NCI-H748 (cell line): ENCODE results near the gene BRD9.
"Not testable (repeated sequence)": the region's sequence is repeated elsewhere in the genome, so short reads cannot be mapped to it uniquely, and the experiment has no call there.

ENCODE experiments used
- DNase-seq: peaks from one replicate; lab custom pipeline; 2025; ENCODE audit not compliant: unreplicated experiment; lab: John Stamatoyannopoulos, UW

Gene BRD9

DNA sequence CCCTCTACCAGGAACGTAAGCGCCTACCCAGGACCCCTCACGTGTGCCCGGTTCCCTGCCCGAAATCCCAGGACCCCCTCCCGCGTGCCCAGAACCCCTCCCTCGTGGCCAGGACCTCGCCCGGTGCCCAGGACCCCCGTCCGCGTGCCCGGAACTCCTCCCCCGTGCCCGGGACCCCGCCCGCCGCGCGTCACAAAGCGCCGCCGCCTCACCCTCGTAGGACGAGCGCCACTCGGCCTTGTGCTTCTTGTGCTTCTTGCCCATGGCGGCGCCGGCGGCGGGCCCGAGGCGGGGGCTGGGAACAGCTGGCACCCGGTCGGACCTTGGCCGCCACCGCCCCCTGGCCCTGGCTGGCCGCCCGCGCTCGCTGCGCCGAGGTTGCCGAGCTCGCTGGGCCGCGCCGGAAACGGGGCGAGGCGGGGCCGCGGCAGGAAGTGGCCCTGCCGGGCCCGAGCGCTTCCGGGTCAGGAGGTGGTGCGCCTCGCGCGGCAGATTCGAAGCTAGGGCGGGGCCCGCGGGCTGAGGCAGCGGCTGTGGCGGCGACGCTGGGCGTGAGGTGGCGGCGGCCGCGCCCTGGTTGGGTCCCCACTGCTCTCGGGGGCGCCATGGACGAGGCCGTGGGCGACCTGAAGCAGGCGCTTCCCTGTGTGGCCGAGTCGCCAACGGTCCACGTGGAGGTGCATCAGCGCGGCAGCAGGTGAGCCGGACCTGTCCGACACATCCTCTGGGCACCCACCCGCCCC, at the start of gene BRD9, which contains the start of gene TRIP13:
Gene BRD9 (minus strand): TSS at position 408 of the 743 bp plus-strand sequence. CDS start 144 bp downstream, at position 264.
Gene TRIP13 (plus strand): TSS at position 491 of the 743 bp plus-strand sequence. CDS start 115 bp downstream, at position 606.
- DNase-seq: peak; percentile 97

DNA sequence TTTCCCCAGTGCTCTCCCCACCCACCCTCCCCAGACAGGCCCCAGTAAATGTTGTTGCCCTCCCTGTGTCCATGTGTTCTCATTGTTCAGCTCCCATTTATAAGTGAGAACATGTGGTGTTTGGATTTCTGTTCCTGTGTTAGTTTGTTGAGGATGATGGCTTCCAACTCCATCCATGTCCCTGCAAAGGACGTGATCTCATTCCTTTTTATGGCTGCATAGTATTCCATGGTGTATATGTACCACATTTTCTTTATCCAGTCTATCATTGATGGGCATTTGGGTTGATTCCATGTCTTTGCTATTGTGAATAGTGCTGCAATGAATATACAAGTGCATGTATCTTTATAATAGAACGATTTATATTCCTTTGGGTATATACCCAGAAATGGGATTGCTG, 48.1 kb upstream of the BRD9 start:
- DNase-seq: not testable (repeated sequence)

DNA sequence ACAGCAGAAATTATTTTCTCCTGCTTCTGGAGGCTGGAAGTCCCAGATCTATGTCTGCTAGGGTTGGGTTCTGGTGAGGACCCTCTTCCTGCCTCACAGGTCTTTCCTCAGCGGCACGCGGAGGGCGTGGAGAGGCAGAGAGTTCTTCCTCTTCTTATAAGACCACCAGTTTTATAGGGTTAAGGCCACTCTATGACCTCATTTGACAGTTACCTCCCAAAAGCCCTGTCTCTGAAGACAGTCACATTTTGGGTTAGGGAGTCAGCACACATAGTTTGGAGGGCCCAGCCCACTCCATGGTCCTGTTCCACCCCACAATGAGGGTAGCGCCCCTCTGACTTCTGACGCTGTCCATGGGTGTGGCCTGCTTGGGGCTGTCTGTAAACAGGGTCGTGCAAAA, 46.8 kb upstream of the BRD9 start:
- DNase-seq: no peak

DNA sequence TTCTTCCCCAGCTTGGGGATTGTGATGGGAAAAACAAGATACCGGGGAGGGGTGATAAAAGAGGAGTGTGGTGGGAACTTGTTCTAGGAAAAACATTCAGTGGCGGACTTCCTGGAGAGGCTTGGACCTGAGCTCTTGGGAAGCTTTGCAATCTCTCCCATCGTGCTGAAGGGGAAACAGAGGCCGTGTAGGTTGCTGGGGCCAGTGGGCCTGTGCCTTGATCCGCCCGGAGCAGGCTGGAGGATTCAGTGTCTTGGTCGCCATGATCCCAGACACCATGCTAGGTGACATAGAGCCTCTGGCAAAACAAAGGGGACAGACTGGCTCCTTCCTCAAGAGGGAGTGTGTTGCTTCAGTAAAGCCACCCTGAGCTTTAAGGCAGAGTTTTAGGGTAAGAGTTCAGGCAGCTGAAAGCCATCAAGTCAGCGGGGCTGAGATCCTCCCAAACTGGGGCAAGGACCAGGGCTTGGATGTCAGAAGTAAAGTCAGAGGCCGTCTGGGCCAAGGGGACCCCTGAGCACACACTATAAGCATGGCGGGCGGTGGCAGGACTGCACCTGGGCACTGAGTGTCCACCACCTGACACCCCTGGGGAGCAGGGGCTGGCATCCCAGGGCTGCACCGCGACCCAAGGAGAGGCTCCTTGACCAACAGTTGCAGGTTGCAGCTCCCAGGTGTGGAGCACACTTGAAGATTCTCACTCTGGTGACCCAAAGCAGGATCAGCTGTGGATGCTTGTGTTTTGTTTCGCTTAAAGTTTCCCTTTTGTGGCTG, 44.7 kb upstream of the BRD9 start:
- no peak for DNase-seq

DNA sequence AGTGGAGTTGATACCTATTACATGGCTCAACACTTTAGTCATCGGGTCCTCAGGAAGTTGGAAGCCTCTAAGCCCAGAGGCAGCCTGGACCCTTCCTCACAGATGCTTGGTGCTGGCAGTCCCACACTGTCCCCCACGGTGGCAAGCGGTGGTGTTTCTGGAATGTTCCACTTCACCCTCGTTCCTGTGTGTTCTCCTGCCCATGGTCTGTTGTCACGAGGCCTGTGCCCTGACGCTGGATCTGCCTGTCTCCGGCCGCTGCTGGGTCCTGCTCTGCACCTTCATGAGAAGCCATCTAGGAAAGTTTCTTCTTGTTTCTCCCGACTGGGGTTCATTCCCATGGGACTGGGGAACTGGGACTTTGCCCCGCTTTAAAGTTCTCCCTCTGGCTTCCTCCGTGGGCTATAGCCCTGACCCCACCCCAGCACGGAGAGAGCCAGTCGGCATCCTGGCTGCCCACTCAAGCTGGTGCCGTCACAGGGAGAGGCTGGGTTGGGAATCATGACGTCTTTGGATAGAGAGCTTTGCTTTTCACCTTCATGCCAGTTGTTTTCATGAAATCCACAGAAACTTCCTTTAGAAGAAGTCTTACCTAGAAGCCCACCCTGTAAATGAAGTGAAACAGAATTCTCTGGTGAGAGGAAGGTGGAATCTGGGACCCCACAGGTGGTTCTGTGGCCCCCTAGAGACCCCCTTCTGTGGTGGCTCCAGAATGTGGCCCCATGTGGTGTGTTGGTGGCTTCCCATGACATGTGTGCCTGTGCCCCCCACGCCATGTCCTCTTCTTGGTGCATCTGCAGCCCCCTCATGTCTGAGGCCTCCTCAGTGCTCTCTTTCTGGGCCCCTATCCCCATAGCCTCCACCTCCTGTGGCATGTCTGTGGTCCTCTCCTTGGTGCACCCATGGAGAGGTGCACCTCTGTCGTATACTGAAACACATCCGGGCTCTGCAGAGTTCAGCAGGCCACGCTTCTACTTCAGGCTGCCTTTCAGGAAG, 43.8 kb upstream of the BRD9 start:
- no peak for DNase-seq

DNA sequence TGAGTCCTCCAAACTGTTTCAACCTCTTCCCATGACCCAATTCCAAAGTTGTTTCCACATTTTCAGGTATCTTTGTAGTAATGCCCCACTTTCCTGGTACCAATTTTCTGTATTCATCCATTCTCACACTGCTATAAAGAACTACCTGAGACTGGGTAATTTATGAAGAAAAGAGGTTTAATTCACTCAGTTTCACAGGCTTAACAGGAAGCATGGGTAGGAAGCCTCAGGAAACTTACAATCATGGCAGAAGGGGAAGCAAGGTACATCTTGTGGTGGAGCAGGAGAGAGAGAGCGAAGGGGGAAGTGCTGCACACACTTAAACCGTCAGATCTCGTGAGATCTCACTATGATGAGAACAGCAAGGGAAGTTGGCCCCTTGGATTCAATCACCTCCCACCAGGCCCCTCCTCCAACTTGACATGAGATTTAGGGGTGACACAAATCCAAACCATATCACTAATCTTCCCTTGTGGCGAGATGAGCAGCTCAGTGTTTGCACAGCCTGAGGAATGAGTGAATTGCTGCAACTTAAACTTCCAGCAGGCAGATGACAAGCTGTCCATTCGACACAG, 43.0 kb upstream of the BRD9 start:
- no peak for DNase-seq

GRCh38 chr5:934381-934967, 41.9 kb upstream of the BRD9 start:
- not testable (repeated sequence) for DNase-seq

- not testable (repeated sequence) for DNase-seq
These were observed 41.4 kb upstream of the BRD9 start for GRCh38 chr5:933951-934350.

DNA sequence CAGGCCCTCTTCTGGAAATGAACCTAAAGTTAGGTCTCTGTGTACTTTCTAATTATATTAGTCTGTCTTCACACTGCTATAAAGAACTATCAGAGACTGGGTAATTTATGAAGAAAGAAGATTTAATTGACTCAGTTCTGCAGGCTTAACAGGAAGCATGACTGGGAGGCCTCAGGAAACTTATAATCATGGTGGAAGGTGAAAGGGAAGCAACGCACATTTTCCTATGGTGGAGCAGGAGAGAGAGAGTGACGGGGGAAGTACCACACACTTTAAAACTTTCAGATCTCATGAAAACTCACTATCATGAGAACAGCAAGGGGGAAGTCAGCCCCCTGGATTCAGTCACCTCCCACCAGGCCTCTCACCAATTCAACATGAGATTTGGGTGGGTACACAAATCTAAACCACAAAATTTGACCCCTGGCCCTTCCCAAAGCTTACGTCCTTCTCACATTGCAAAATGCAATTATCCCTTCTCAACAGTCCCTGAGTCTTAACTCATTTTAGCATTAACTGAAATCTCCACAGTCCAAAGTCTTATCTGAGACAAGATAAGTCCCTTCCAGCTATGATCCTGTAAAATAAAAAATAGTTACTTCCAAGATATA, 40.8 kb upstream of the BRD9 start:
- DNase-seq: no peak

DNA sequence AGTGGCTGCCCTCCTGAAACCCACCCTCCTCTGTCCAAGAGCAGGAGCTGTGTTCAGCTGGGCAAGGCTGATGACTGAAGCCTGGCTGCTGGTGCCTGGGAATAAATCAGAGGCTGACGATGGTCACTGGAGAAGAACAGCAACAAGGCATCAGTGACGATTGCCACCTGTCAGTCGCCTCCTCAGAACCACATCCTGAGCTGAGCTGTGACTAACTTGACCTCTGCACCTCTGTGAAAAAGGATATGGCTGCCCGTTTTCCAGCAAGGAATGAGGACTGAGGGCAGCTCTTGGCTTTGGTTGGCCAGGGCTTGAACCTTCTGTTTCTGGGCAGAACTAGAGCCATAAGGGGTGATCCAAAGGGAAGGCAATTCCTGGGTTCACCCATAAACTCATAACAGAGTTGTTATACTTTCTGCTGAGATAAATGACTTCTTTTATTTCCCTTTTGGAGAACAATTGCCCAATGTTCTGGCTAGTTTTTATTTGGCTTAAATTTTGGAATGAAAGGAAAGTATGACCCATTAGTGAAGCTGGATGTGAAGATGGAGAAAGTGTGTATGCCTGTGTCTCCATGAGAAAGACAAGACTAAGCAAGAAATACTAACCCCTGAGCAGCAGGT, 40.1 kb upstream of the BRD9 start:
- DNase-seq: no peak

- DNase-seq: no peak
These were observed 39.6 kb upstream of the BRD9 start for GRCh38 chr5:932151-932627.

GRCh38 chr5:931570-932145, 39.1 kb upstream of the BRD9 start:
- no peak for DNase-seq

- no peak for DNase-seq
These were observed 38.3 kb upstream of the BRD9 start for GRCh38 chr5:930866-931265.

GRCh38 chr5:929596-929995, 37.0 kb upstream of the BRD9 start:
- no peak for DNase-seq

DNA sequence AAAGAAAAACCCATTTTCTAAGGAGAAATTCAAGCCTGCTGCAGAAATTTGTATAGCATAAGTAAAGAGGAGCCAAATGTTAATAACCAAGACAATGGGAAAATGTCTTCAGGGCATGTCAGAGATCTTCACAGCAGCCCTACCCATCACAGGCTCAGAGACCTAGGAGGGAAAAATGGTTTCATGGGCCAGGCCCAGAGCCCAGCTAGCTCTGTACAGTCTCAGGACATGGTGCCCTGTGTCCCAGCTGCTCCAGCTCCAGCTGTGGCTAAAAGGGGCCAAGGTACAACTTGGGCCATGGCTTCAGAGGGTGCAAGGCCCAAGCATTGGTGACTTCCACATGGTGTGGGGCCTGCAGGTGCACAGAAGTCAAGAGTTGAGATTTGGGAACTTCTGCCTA, 36.6 kb upstream of the BRD9 start:
- not testable (repeated sequence) for DNase-seq

- DNase-seq: no peak
These were observed 34.8 kb upstream of the BRD9 start for GRCh38 chr5:927172-928015.

DNA sequence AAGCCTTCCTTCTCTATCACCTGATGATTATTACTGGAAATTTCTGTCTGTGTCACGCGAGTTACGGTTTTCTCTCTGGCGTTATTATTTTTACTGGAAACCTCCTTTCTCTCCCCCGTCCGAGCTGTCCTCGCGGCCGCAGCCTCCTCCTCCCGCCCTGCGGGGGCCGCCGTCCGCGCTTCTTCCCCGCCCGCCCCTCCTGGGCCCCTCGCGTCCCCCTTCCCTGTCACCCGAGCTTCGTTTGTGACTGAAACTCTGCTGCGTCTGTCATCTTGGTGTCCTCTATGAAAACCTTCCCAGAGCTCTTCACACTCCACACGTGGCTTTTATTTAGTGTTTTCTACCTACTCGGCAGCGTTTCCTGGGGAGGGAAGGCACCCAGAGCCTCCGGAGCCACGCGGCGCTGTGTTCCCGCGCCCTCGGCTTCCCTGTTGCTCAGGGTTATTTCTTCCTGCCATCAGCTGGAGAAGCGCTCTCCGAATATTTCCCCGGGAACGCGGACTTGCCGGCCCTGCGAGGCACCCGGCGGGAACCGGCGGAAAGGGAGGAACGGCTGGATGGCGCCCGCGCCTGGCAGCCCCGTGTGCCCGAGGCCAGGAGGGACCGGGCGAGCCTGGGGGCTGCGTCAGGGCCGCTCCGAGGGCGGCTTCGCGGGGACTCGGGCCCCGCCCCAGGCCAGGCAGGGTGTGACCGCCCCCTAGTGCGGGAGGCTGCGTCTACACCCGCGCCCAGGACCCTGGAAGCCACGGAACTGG, 34.0 kb upstream of the BRD9 start:
- DNase-seq: no peak
